ENCODE measurements around the gene DACT1.

The DACT1 gene

GRCh38 chr14:58697266-58697929 lies 59.6 kb downstream of the DACT1 start:
- TF ChIP-seq ZNF274 (IDR thresholded peaks at IDR 0.05; ENCODE audit: low read depth, low read length), result no peak
- H3K4me3 ChIP-seq (ENCODE audit: low read length), result no peak overlapping the region

All from GM08714 (cell line).